Measurements from ENCODE around the gene C6orf47. TPM values are rescaled to one million over a fixed set of nuclear protein-coding genes. Genes with fewer than 3 reads are reported as not detected.

The C6orf47 gene
- total RNA-seq, 1 experiment from 2014 or later: 19.4 TPM

DNA sequence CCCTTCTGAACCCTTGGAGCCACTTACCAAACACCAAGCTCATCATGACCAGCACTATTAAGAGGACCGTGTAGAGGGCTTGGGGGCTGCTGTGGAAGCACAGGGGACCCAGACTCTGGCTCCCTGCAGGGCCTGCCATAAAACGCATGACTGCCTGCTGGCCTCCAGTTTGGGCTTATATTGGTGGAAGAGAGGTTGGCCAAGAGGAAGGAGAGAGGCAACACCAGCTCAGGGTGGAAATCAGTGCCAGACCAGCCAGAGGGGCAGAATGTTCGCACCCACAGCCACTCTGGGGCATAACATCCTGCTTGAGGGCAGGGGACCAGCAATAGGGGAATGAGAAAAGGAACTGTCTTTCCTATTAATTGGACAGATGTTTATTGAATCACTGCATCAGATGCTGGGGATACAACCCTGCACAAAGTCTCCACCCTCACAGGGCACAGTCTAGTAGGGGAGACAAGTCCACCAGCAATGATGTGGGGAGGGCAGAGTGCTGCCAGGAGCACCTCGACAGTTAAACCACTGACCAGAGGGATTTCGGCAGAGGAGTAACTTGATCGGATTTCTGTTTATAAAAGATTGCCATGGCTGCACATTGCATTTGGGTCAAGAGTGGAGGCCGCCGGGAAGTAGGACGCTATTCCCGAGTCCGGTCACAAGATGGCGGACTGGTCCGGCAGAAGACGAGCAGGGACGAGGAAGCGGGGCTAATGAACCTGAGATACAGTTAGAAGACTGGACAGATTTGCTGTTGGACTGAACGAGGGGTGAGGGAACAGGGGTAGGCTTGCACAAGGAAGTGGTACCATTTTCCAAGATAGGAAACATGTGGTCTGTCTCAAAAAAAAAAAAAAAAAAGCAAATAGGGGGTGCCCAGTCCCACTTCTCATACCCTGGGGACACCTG lies 19.9 kb upstream of the C6orf47 start, which contains the start of gene LY6G5C:
Gene LY6G5C, minus strand, starts transcription at position 842 of the 909 bp plus-strand sequence. Its CDS starts 694 bp downstream, at position 148.
- intact Hi-C loops (cut with micrococcal nuclease; ENCODE audit: unreplicated experiment): loop anchor here (1.0 to 2.0 kb wide), 5 partner anchors 22 to 183 kb away; partner anchors contain the start of genes ABHD16A and DDAH2
- Mint-ChIP-seq H3K36me3 (ENCODE audit: insufficient read depth, unreplicated experiment) (peaks cover 20% of the 10 kb centered on the region), H3K4me1 (ENCODE audit: low read depth, unreplicated experiment) (peaks cover 17% of the 10 kb centered on the region), H3K27ac (ENCODE audit: unreplicated experiment) (peak within 1 kb of the TSS; percentile 54), H3K9me3 (ENCODE audit: unreplicated experiment) (no peaks in the 10 kb centered on the region), H3K27me3 (ENCODE audit: insufficient read depth, unreplicated experiment) (no peaks in the 10 kb centered on the region), H3K4me3 (ENCODE audit: unreplicated experiment) (peak within 1 kb of the TSS; percentile 76)
- H3K9me3 ChIP-seq: no peaks in the 10 kb centered on the region
- H3K4me1 ChIP-seq: peaks cover 25% of the 10 kb centered on the region
- ChIA-PET CTCF (interaction anchor here (0.6 to 2.3 kb wide), 20 partner anchors 10 to 183 kb away, joined by 3 to 18 read pairs (median 4); partner anchors contain the start of genes ABHD16A, CLIC1, CSNK2B and HSPA1B), POLR2A (interaction anchor here (1.0 kb wide), 2 partner anchors 57 to 135 kb away, joined by 3 read pairs; partner anchors contain the start of gene HSPA1L)
- no TSS peak for BruUV-seq (replicated peaks)
- H3K4me3 ChIP-seq (ENCODE audit: low read depth, low read length): peak within 1 kb of the TSS; percentile 49
- no peaks in the 10 kb centered on the region for H3K36me3 ChIP-seq (ENCODE audit: control insufficient read depth, insufficient read depth, low read length)
- H3K27me3 ChIP-seq (replicated peaks; ENCODE audit: control insufficient read depth, insufficient read depth, low read length): no peaks in the 10 kb centered on the region
- TF ChIP-seq, protein P1, sequence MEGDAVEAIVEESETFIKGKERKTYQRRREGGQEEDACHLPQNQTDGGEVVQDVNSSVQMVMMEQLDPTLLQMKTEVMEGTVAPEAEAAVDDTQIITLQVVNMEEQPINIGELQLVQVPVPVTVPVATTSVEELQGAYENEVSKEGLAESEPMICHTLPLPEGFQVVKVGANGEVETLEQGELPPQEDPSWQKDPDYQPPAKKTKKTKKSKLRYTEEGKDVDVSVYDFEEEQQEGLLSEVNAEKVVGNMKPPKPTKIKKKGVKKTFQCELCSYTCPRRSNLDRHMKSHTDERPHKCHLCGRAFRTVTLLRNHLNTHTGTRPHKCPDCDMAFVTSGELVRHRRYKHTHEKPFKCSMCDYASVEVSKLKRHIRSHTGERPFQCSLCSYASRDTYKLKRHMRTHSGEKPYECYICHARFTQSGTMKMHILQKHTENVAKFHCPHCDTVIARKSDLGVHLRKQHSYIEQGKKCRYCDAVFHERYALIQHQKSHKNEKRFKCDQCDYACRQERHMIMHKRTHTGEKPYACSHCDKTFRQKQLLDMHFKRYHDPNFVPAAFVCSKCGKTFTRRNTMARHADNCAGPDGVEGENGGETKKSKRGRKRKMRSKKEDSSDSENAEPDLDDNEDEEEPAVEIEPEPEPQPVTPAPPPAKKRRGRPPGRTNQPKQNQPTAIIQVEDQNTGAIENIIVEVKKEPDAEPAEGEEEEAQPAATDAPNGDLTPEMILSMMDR (IDR thresholded peaks at IDR 0.05; ENCODE audit: insufficient read depth in 1 of 2, low read depth in 1 of 2, low read length in 1 of 2, severe bottlenecking in 1 of 2, unreplicated experiment in 1 of 2): peak; percentile 66 to 81
- DNase-seq: peak; percentile 85 to 87

DNA sequence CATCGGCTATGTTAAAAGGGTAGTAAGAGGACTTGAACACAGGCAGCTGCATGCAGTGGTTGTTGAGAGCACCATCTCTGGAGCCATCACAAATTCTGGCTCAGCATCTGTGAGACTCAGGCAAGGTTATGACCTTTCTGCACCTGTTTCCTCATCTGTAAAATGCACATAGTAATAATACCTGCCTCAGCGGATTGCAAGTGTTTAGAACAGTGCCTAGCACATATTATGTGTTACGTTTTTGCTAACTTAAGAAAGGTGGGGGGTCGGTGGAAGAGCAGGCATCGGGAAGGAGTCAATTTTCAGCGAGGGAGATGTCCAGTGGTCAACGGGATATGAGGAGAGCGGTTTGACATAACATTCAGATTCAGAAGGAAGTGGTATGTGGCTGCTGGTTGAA lies 17.4 kb upstream of the C6orf47 start:
- Histone ChIP-seq H3K4me3 (ENCODE audit: low read depth, low read length) (no peak overlapping the region), H3K9me3 (no peaks in the 10 kb centered on the region), H3K4me1 (peaks cover 14% of the 10 kb centered on the region), H3K27me3 (replicated peaks; ENCODE audit: control insufficient read depth, insufficient read depth, low read length) (no peaks in the 10 kb centered on the region), H3K36me3 (ENCODE audit: control insufficient read depth, insufficient read depth, low read length) (no peaks in the 10 kb centered on the region; the same call in 1 of the 2 replicates)
- ChIA-PET POLR2A (no interaction called here), CTCF (no interaction called here)
- Mint-ChIP-seq H3K27ac (ENCODE audit: unreplicated experiment) (no peak overlapping the region), H3K4me1 (ENCODE audit: low read depth, unreplicated experiment) (peaks cover 11% of the 10 kb centered on the region), H3K9me3 (ENCODE audit: unreplicated experiment) (no peaks in the 10 kb centered on the region), H3K4me3 (ENCODE audit: unreplicated experiment) (no peak overlapping the region), H3K27me3 (ENCODE audit: insufficient read depth, unreplicated experiment) (no peaks in the 10 kb centered on the region), H3K36me3 (ENCODE audit: insufficient read depth, unreplicated experiment) (peaks cover 18% of the 10 kb centered on the region)
- TF ChIP-seq, protein P1 (IDR thresholded peaks at IDR 0.05; ENCODE audit: insufficient read depth in 1 of 2, low read depth in 1 of 2, low read length in 1 of 2, severe bottlenecking in 1 of 2, unreplicated experiment in 1 of 2): no peak
- BruUV-seq (replicated peaks): no TSS peak
- intact Hi-C loops (cut with micrococcal nuclease; ENCODE audit: unreplicated experiment): no loop called here
- DNase-seq: no peak

DNA sequence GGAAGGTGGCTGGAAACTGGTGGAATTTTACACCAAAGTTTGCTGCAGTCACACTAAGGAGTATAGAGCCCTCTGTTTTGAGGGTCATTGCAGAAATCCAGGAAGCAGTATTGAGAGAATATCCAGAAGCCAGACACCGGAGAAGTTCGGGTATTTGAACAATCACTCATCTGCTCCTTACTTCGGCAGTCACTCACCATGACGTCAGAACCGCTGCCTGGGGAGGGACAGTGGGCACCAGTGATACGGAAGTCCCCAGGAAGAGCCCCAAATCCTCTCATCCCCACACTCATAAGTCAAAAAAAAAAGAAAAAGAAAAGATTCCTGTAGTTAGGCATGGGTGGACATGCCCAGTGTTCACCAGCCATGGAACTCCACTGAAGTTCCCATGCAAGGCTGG lies 16.3 kb upstream of the C6orf47 start:
- Histone ChIP-seq H3K9me3 (no peaks in the 10 kb centered on the region), H3K4me1 (peaks cover 8% of the 10 kb centered on the region), H3K36me3 (ENCODE audit: control insufficient read depth, insufficient read depth, low read length) (no peaks in the 10 kb centered on the region; the same call in 1 of the 2 replicates), H3K4me3 (ENCODE audit: low read depth, low read length) (no peak overlapping the region), H3K27me3 (replicated peaks; ENCODE audit: control insufficient read depth, insufficient read depth, low read length) (no peaks in the 10 kb centered on the region)
- Mint-ChIP-seq H3K27ac (ENCODE audit: unreplicated experiment) (peak overlapping the region; percentile 63), H3K4me3 (ENCODE audit: unreplicated experiment) (no peak overlapping the region), H3K9me3 (ENCODE audit: unreplicated experiment) (no peaks in the 10 kb centered on the region), H3K36me3 (ENCODE audit: insufficient read depth, unreplicated experiment) (peaks cover 25% of the 10 kb centered on the region), H3K4me1 (ENCODE audit: low read depth, unreplicated experiment) (peaks cover 10% of the 10 kb centered on the region), H3K27me3 (ENCODE audit: insufficient read depth, unreplicated experiment) (no peaks in the 10 kb centered on the region)
- ChIA-PET CTCF (no interaction called here), POLR2A (no interaction called here)
- TF ChIP-seq, protein P1 (IDR thresholded peaks at IDR 0.05; ENCODE audit: insufficient read depth in 1 of 2, low read depth in 1 of 2, low read length in 1 of 2, severe bottlenecking in 1 of 2, unreplicated experiment in 1 of 2): no peak
- no TSS peak for BruUV-seq (replicated peaks)
- intact Hi-C loops (cut with micrococcal nuclease; ENCODE audit: unreplicated experiment): no loop called here
- DNase-seq: no peak

Data from Caco-2 (cell line).